Measurements from ENCODE around the gene NACC2. TPM values are rescaled to one million over a fixed set of nuclear protein-coding genes. Genes with fewer than 3 reads are reported as not detected.
A peak's percentile ranks its signal among the peaks of the same experiment; 100 is the strongest.

Gene NACC2
- total RNA-seq, 4 donors from 2014 or later: 18.4 to 33.6 (median 22.4) TPM

GRCh38 chr9:136081113-136081825 is 13.8 kb downstream of the NACC2 start:
- H3K27me3 ChIP-seq: no peaks in the 10 kb centered on the region
- no peaks in the 10 kb centered on the region for H3K36me3 ChIP-seq
- H3K27ac ChIP-seq: no peak overlapping the region
- no peaks in the 10 kb centered on the region for H3K9me3 ChIP-seq
- TF ChIP-seq CTCF (IDR thresholded peaks at IDR 0.05) (no peak), POLR2A (IDR thresholded peaks at IDR 0.05) (no peak)
- no peak overlapping the region for H3K4me3 ChIP-seq (replicated peaks in 1 of 3)
- DNase-seq: peak; percentile 54 to 56
- peaks cover 33 to 50% of the 10 kb centered on the region in 2 donors for H3K4me1 ChIP-seq
- WGBS, 2 donors: 21 to 54% methylated on average over 7 to 17 of the region's 27 CpGs
- intact Hi-C loops (cut with DNase I): no loop called here

- no peak for TF ChIP-seq POLR2A (IDR thresholded peaks at IDR 0.05)
- no peak for TF ChIP-seq CTCF (IDR thresholded peaks at IDR 0.05)
- WGBS, 2 donors: 87 to 89% methylated on average over 9 to 20 of the region's 23 CpGs
Measured at GRCh38 chr9:136080716-136081112, 14.4 kb downstream of the NACC2 start.

GRCh38 chr9:136079916-136080246 is 15.2 kb downstream of the NACC2 start:
- Histone ChIP-seq H3K9me3 (no peaks in the 10 kb centered on the region), H3K27ac (peak overlapping the region in 1 of 3 donors; percentile 29), H3K4me1 (peaks cover 21 to 37% of the 10 kb centered on the region in 2 donors), H3K4me3 (replicated peaks in 1 of 3) (no peak overlapping the region), H3K27me3 (no peaks in the 10 kb centered on the region), H3K36me3 (peaks cover 0 to 3% of the 10 kb centered on the region in 2 donors)
- intact Hi-C loops (cut with DNase I): no loop called here
- 100% methylated on average over 2 of the region's 6 CpGs; no CpG with 5 or more reads in 1 of the 2 donors for WGBS, 2 donors
- TF ChIP-seq POLR2A (IDR thresholded peaks at IDR 0.05) (no peak), CTCF (IDR thresholded peaks at IDR 0.05) (no peak)
- peak in 1 of 2 donors; percentile 24 for DNase-seq

More at GRCh38 chr9:136080716-136081112, 14.4 kb downstream of the NACC2 start:
- Histone ChIP-seq H3K27me3 (no peaks in the 10 kb centered on the region), H3K9me3 (no peaks in the 10 kb centered on the region), H3K4me3 (replicated peaks in 1 of 3) (no peak overlapping the region), H3K27ac (no peak overlapping the region), H3K36me3 (no peaks in the 10 kb centered on the region), H3K4me1 (peaks cover 27 to 44% of the 10 kb centered on the region in 2 donors)
- DNase-seq: no peak
- intact Hi-C loops (cut with DNase I): no loop called here

- Histone ChIP-seq H3K36me3 (peaks cover 0 to 3% of the 10 kb centered on the region in 2 donors), H3K4me1 (peaks cover 21 to 37% of the 10 kb centered on the region in 2 donors), H3K9me3 (no peaks in the 10 kb centered on the region), H3K27me3 (no peaks in the 10 kb centered on the region), H3K4me3 (replicated peaks in 1 of 3) (no peak overlapping the region), H3K27ac (peak overlapping the region in 1 of 3 donors; percentile 29)
- intact Hi-C loops (cut with DNase I): no loop called here
- 32 to 64% methylated on average over 5 to 6 of the region's 16 CpGs for WGBS, 2 donors
- DNase-seq: peak; percentile 53 to 65
- TF ChIP-seq POLR2A (IDR thresholded peaks at IDR 0.05) (no peak), CTCF (IDR thresholded peaks at IDR 0.05) (no peak)
Measured at GRCh38 chr9:136079211-136079915, 15.7 kb downstream of the NACC2 start.

GRCh38 chr9:136078498-136079011 is 16.5 kb downstream of the NACC2 start:
- Histone ChIP-seq H3K27me3 (no peaks in the 10 kb centered on the region), H3K27ac (no peak overlapping the region), H3K4me3 (replicated peaks in 1 of 3) (no peak overlapping the region), H3K36me3 (peaks cover 0 to 3% of the 10 kb centered on the region in 2 donors), H3K4me1 (peaks cover 21 to 37% of the 10 kb centered on the region in 2 donors), H3K9me3 (no peaks in the 10 kb centered on the region)
- intact Hi-C loops (cut with DNase I): no loop called here
- WGBS, 2 donors: 82 to 84% methylated on average over 25 to 27 of the region's 27 CpGs
- no peak for DNase-seq
- TF ChIP-seq POLR2A (IDR thresholded peaks at IDR 0.05): no peak
